ENCODE data around the gene ZNF33A.

DNA sequence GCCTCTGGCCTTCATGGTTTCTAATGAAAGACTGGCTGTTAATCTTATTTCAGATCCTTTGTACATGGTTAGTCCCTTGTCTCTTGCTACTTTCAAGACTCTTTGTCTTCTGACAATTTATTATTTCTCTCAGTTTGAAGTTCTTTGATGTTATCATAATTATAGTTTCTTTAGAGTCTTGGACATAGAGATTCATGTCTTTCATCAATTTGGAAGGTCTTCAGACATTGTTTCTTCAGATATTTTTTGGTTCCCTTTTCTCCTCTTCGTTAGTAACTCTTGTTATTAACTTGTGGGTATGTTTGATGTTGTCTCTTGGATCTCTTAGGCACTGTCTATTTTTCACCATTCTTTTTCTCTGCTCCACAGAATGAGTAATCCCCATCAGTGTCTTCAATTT, 92.4 kb downstream of the ZNF33A start:
- TF ChIP-seq EZH2 (IDR thresholded peaks at IDR 0.05), result no peak
- no peak for TF ChIP-seq POLR2AphosphoS5 (IDR thresholded peaks at IDR 0.05; ENCODE audit: borderline replicate concordance, low read depth, low read length)

Measured in SK-N-MC (cell line).